Small intestine (tissue), 7 donors: ENCODE data around the gene PTPRZ1. TPM values are rescaled to one million over a fixed set of nuclear protein-coding genes. Genes with fewer than 3 reads are reported as not detected.

ENCODE experiments used
- DNase-seq, 2 donors: peaks; one replicate each; pipeline versions ENCODE4 v3.0.0 to v3.0.0-alpha.2; 2013
- FAIRE-seq: peaks from 2 replicates; lab custom pipeline; 2012; peaks lifted over from hg19 to GRCh38; lab: Jason Lieb, UNC
- H3K27ac ChIP-seq, 3 donors: one replicate each; pipeline ENCODE4 v1.5.1; 2013; ENCODE audit warnings: low read length in 2 of 3, mild to moderate bottlenecking in 2 of 3, control low read depth in 1 of 3, inconsistent platforms in 1 of 3, low read depth in 1 of 3, moderate library complexity in 1 of 3
- H3K27me3 ChIP-seq, 3 donors: one replicate each; pipeline ENCODE4 v1.6.1; 2013; ENCODE audit warnings: low read length in 3 of 3, inconsistent platforms in 1 of 3; ENCODE audit not compliant: control insufficient read depth in 3 of 3, insufficient read depth in 3 of 3
- H3K36me3 ChIP-seq, 3 donors: one replicate each; pipeline ENCODE4 v1.6.1; 2013; ENCODE audit warnings: low read length in 3 of 3, inconsistent platforms in 1 of 3, low read depth in 1 of 3, mild to moderate bottlenecking in 1 of 3, moderate library complexity in 1 of 3; ENCODE audit not compliant: control insufficient read depth in 3 of 3, insufficient read depth in 2 of 3
- H3K4me1 ChIP-seq, 3 donors: one replicate each; pipeline ENCODE4 v1.6.1; 2013; ENCODE audit warnings: low read length in 2 of 3, inconsistent platforms in 1 of 3, low read depth in 1 of 3, mild to moderate bottlenecking in 1 of 3, moderate library complexity in 1 of 3; ENCODE audit not compliant: control insufficient read depth in 3 of 3, insufficient read depth in 2 of 3
- H3K4me3 ChIP-seq, 3 donors: one replicate each; pipeline ENCODE4 v1.5.1; 2013; ENCODE audit warnings: low read length in 3 of 3, control low read depth in 1 of 3, inconsistent platforms in 1 of 3, low read depth in 1 of 3, mild to moderate bottlenecking in 1 of 3, moderate library complexity in 1 of 3
- H3K9me3 ChIP-seq, 2 donors: one replicate each; pipeline ENCODE4 v1.6.1; 2013; ENCODE audit warnings: low read depth in 1 of 2, low read length in 1 of 2; ENCODE audit not compliant: control insufficient read depth in 2 of 2, insufficient read depth in 1 of 2
- WGBS, 3 donors: extraction: QIAGEN DNeasy Blood & Tissue Kit; methylation state at CpG; one replicate each; pipeline ENCODE4 v1.1.7; 2013; 5-methylcytosine and 5-hydroxymethylcytosine counted together
- polyA plus RNA-seq, 4 donors: library from polyadenylated mRNA; stranded (reverse) in 3 of 4; unstranded in 1 of 4; fragments of 200-250 nt in 3 of 4; fragments of 120-200 nt in 1 of 4; gene quantifications; one replicate each; pipeline versions ENCODE4 v1.2.1 to v1.2.3, GENCODE V29; 2013
- donor health status: healthy with polysubstance abuse.
- donor health status: control.
- donor health status: control.
- donor health status: Bipolar disorder and iron deficiency.
- donor health status: healthy.

The PTPRZ1 gene
- polyA plus RNA-seq, 4 donors, result 0.81 to 3.5 (median 1.4) TPM; not detected in 1

DNA sequence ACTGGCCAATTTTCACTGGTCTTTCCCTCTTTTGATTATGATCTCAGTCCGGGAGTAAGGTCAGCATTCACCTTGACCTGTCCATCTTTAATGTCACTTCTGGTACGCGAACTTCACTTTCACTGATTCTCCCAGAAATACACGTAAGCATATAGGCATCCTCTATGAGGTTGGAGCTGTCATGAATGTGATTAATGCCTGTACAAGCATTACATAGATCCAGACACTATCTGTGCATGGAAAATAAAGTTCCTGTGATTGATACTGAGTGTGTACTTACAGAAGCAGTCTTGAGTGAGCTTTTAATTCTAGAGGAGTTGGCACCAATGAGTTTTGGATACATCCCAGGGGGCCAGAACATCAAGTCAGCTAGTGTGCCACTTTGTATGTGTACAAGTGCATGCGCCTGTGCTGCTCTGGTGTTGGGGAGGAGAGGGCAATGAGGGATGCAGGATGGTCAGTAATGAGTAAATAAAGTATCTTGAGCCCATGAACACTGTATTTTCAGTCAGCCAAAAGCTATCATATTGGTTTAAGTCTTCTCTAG lies 6.0 kb downstream of the PTPRZ1 start:
- Histone ChIP-seq H3K4me3 (no peak overlapping the region), H3K27ac (no peak overlapping the region), H3K9me3 (no peaks in the 10 kb centered on the region), H3K36me3 (no peaks in the 10 kb centered on the region), H3K4me1 (no peaks in the 10 kb centered on the region), H3K27me3 (peaks cover 0 to 20% (median 0%) of the 10 kb centered on the region in 3 donors)
- DNase-seq, result no peak
- FAIRE-seq, result no peak
- WGBS, 3 donors, result 79 to 90% (median 80%) methylated on average over 5 of the region's 5 CpGs

- H3K4me1 ChIP-seq, result no peaks in the 10 kb centered on the region
- H3K9me3 ChIP-seq, result no peaks in the 10 kb centered on the region
- H3K27ac ChIP-seq, result no peak overlapping the region
- DNase-seq, result no peak
- no peak overlapping the region for H3K4me3 ChIP-seq
- WGBS, 3 donors, result 59 to 71% (median 69%) methylated on average over 1 of the region's 1 CpG
- no peak for FAIRE-seq
- no peaks in the 10 kb centered on the region for H3K36me3 ChIP-seq
- H3K27me3 ChIP-seq, result peaks cover 0 to 16% (median 0%) of the 10 kb centered on the region in 3 donors
These were observed 6.6 kb downstream of the PTPRZ1 start for GRCh38 chr7:121879544-121879943.

- no peaks in the 10 kb centered on the region for H3K4me1 ChIP-seq
- no peak overlapping the region for H3K27ac ChIP-seq
- no peak for FAIRE-seq
- no peaks in the 10 kb centered on the region for H3K9me3 ChIP-seq
- H3K4me3 ChIP-seq, result no peak overlapping the region
- WGBS, 3 donors, result 52 to 75% (median 57%) methylated on average over 2 of the region's 2 CpGs
- H3K36me3 ChIP-seq, result no peaks in the 10 kb centered on the region
- peak in 1 of 2 donors; percentile 53 for DNase-seq
- H3K27me3 ChIP-seq, result peaks cover 0 to 4% (median 0%) of the 10 kb centered on the region in 3 donors
These were observed 9.8 kb downstream of the PTPRZ1 start for GRCh38 chr7:121882731-121883130.

GRCh38 chr7:121885166-121885920 lies 12.4 kb downstream of the PTPRZ1 start:
- WGBS, 3 donors, result 61 to 86% (median 70%) methylated on average over 4 of the region's 4 CpGs
- FAIRE-seq, result no peak
- H3K9me3 ChIP-seq, result no peaks in the 10 kb centered on the region
- no peaks in the 10 kb centered on the region for H3K36me3 ChIP-seq
- no peaks in the 10 kb centered on the region for H3K4me1 ChIP-seq
- DNase-seq, result no peak
- H3K4me3 ChIP-seq, result no peak overlapping the region
- H3K27ac ChIP-seq, result no peak overlapping the region
- H3K27me3 ChIP-seq, result no peaks in the 10 kb centered on the region

DNA sequence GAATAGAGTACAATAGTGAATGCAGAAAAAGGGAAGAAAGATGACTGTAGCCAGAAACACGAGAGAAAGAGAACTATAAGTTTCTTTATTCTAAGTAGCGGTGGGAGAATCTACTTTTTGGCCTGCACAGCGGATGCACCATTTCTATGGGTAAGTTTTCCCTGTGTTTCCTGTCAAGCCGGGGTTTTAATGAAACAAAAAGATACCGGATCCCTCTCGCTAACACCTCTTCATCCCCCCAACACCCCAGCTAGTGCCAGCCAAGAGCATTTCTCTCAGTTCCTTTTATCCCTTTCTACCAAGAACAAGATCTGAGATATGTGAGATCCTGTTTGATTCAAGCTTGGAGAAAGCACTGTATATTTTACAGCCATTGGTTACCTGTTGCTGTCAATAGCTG lies 14.7 kb downstream of the PTPRZ1 start:
- no peak overlapping the region for H3K4me3 ChIP-seq
- H3K27ac ChIP-seq, result no peak overlapping the region
- H3K9me3 ChIP-seq, result no peaks in the 10 kb centered on the region
- no peaks in the 10 kb centered on the region for H3K36me3 ChIP-seq
- no peaks in the 10 kb centered on the region for H3K4me1 ChIP-seq
- FAIRE-seq (no peak), DNase-seq (no peak)
- 86 to 90% (median 88%) methylated on average over 6 of the region's 6 CpGs for WGBS, 3 donors
- H3K27me3 ChIP-seq, result no peaks in the 10 kb centered on the region

GRCh38 chr7:121890833-121891232 lies 17.9 kb downstream of the PTPRZ1 start:
- FAIRE-seq, result no peak
- Histone ChIP-seq H3K9me3 (no peaks in the 10 kb centered on the region), H3K4me3 (no peak overlapping the region), H3K27ac (no peak overlapping the region), H3K36me3 (no peaks in the 10 kb centered on the region), H3K27me3 (no peaks in the 10 kb centered on the region), H3K4me1 (no peaks in the 10 kb centered on the region)
- WGBS, 3 donors, result 62 to 68% (median 66%) methylated on average over 2 of the region's 2 CpGs
- DNase-seq, result no peak

GRCh38 chr7:121891731-121892130 lies 18.8 kb downstream of the PTPRZ1 start:
- Histone ChIP-seq H3K36me3 (no peaks in the 10 kb centered on the region), H3K27ac (no peak overlapping the region), H3K27me3 (no peaks in the 10 kb centered on the region), H3K9me3 (no peaks in the 10 kb centered on the region), H3K4me3 (no peak overlapping the region), H3K4me1 (no peaks in the 10 kb centered on the region)
- WGBS, 3 donors, result 58 to 69% (median 67%) methylated on average over 2 of the region's 2 CpGs
- DNase-seq (no peak), FAIRE-seq (no peak)

GRCh38 chr7:121901026-121901425 lies 28.1 kb downstream of the PTPRZ1 start:
- 39 to 58% (median 51%) methylated on average over 2 of the region's 2 CpGs for WGBS, 3 donors
- H3K9me3 ChIP-seq, result no peaks in the 10 kb centered on the region
- DNase-seq (no peak), FAIRE-seq (no peak)
- H3K4me1 ChIP-seq, result no peaks in the 10 kb centered on the region
- H3K4me3 ChIP-seq, result no peak overlapping the region
- no peak overlapping the region for H3K27ac ChIP-seq
- no peaks in the 10 kb centered on the region for H3K27me3 ChIP-seq
- H3K36me3 ChIP-seq, result no peaks in the 10 kb centered on the region
